ENCODE results near the gene NAIF1.
A peak's percentile ranks its signal among the peaks of the same experiment; 100 is the strongest.

NAIF1 gene

DNA sequence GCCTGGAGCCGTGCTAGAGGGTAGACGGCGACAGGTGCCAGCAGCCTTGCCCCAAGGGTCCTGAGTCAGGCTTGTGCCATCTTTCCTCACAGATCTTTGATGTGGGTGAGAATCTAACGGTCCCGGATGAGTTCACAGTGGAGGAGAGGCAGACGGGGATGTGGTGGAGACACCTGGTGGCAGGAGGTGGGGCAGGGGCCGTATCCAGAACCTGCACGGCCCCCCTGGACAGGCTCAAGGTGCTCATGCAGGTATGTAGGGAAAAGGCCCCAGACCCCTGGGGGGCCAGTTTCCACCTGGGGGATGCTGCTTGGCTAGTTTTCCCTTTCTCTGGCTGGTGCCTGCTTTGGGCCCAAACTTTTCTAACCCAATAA is 36.5 kb upstream of the NAIF1 start:
- WGBS, 2 donors (ENCODE audit: extremely low coverage in 2 of 2, insufficient read length in 2 of 2, insufficient replicate concordance in 1 of 2): no CpG with 5 or more reads among the region's 8 CpGs

GRCh38 chr9:128102861-128103588 is 35.9 kb upstream of the NAIF1 start:
- H2AFZ ChIP-seq (ENCODE audit: low read length): no peak overlapping the region
- no peaks in the 10 kb centered on the region for H3K27me3 ChIP-seq (ENCODE audit: control insufficient read depth in 3 of 3, insufficient read depth in 3 of 3, low read depth in 1 of 3, low read length in 3 of 3)
- H2AK5ac ChIP-seq (ENCODE audit: low read depth, low read length): no peak overlapping the region
- H3K9me3 ChIP-seq (replicated peaks in 1 of 2; ENCODE audit: control insufficient read depth in 2 of 2, insufficient read depth in 1 of 2, low read depth in 1 of 2, low read length in 2 of 2): peaks cover 0 to 1% of the 10 kb centered on the region in 2 donors
- H3K23ac ChIP-seq (ENCODE audit: low read depth, low read length, poor library complexity): no peak overlapping the region
- DNase-seq (ENCODE audit: low spot score): no peak
- H2BK120ac ChIP-seq (ENCODE audit: low read depth, low read length): no peak overlapping the region
- H3K4me2 ChIP-seq (ENCODE audit: insufficient read depth, low read length, poor library complexity, severe bottlenecking): no peak overlapping the region
- peaks cover 59 to 74% of the 10 kb centered on the region in 2 donors for H3K36me3 ChIP-seq (replicated peaks in 1 of 2; ENCODE audit: control insufficient read depth in 2 of 2, insufficient read depth in 2 of 2, low read length in 2 of 2)
- no peak overlapping the region for H3K4me3 ChIP-seq (ENCODE audit: low read length in 2 of 2)
- no peak overlapping the region for H4K91ac ChIP-seq (ENCODE audit: low read depth, low read length, poor library complexity)
- no peak overlapping the region for H2BK12ac ChIP-seq (ENCODE audit: low read length)
- H3K14ac ChIP-seq (ENCODE audit: low read length): peak overlapping the region; percentile 50
- no CpG with 5 or more reads among the region's 23 CpGs for WGBS, 2 donors (ENCODE audit: extremely low coverage in 2 of 2, insufficient read length in 2 of 2, insufficient replicate concordance in 1 of 2)
- peak overlapping the region; percentile 12 for H3K9ac ChIP-seq (ENCODE audit: low read depth, low read length, poor library complexity)
- H2BK5ac ChIP-seq (ENCODE audit: low read length): no peak overlapping the region
- H3K79me1 ChIP-seq (ENCODE audit: low read depth, low read length): peaks cover 11% of the 10 kb centered on the region
- no peak overlapping the region for H3K27ac ChIP-seq (replicated peaks; ENCODE audit: low read length)
- no peak overlapping the region for H2BK15ac ChIP-seq (ENCODE audit: low read length)
- H3K4me1 ChIP-seq (ENCODE audit: control insufficient read depth in 2 of 2, insufficient read depth in 1 of 2, low read depth in 1 of 2, low read length in 2 of 2): peaks cover 12 to 17% of the 10 kb centered on the region in 2 donors
- H3K4ac ChIP-seq (ENCODE audit: low read length): no peak overlapping the region
- H3K18ac ChIP-seq (ENCODE audit: low read length): no peak overlapping the region
- no peak overlapping the region for H4K8ac ChIP-seq (ENCODE audit: low read depth, low read length)

More for the DNA sequence above, 36.5 kb upstream of the NAIF1 start:
- H3K4ac ChIP-seq (ENCODE audit: low read length): no peak overlapping the region
- H2BK5ac ChIP-seq (ENCODE audit: low read length): no peak overlapping the region
- no peak overlapping the region for H2AFZ ChIP-seq (ENCODE audit: low read length)
- no peak overlapping the region for H2BK12ac ChIP-seq (ENCODE audit: low read length)
- H3K23ac ChIP-seq (ENCODE audit: low read depth, low read length, poor library complexity): no peak overlapping the region
- H3K4me3 ChIP-seq (ENCODE audit: low read length in 2 of 2): no peak overlapping the region
- H4K91ac ChIP-seq (ENCODE audit: low read depth, low read length, poor library complexity): no peak overlapping the region
- H3K14ac ChIP-seq (ENCODE audit: low read length): no peak overlapping the region
- no peak for DNase-seq (ENCODE audit: low spot score)
- H4K8ac ChIP-seq (ENCODE audit: low read depth, low read length): no peak overlapping the region
- no peaks in the 10 kb centered on the region for H3K27me3 ChIP-seq (ENCODE audit: control insufficient read depth in 3 of 3, insufficient read depth in 3 of 3, low read depth in 1 of 3, low read length in 3 of 3)
- H2BK15ac ChIP-seq (ENCODE audit: low read length): no peak overlapping the region
- H2AK5ac ChIP-seq (ENCODE audit: low read depth, low read length): no peak overlapping the region
- H3K36me3 ChIP-seq (replicated peaks in 1 of 2; ENCODE audit: control insufficient read depth in 2 of 2, insufficient read depth in 2 of 2, low read length in 2 of 2): peaks cover 63 to 79% of the 10 kb centered on the region in 2 donors
- H3K9ac ChIP-seq (ENCODE audit: low read depth, low read length, poor library complexity): peak overlapping the region; percentile 12
- H3K4me2 ChIP-seq (ENCODE audit: insufficient read depth, low read length, poor library complexity, severe bottlenecking): no peak overlapping the region
- peaks cover 0 to 1% of the 10 kb centered on the region in 2 donors for H3K9me3 ChIP-seq (replicated peaks in 1 of 2; ENCODE audit: control insufficient read depth in 2 of 2, insufficient read depth in 1 of 2, low read depth in 1 of 2, low read length in 2 of 2)
- peaks cover 11% of the 10 kb centered on the region for H3K79me1 ChIP-seq (ENCODE audit: low read depth, low read length)
- peaks cover 12 to 17% of the 10 kb centered on the region in 2 donors for H3K4me1 ChIP-seq (ENCODE audit: control insufficient read depth in 2 of 2, insufficient read depth in 1 of 2, low read depth in 1 of 2, low read length in 2 of 2)
- H3K18ac ChIP-seq (ENCODE audit: low read length): no peak overlapping the region
- no peak overlapping the region for H3K27ac ChIP-seq (replicated peaks; ENCODE audit: low read length)
- H2BK120ac ChIP-seq (ENCODE audit: low read depth, low read length): no peak overlapping the region

- H2BK5ac ChIP-seq (ENCODE audit: low read length): no peak overlapping the region
- no peak overlapping the region for H3K23ac ChIP-seq (ENCODE audit: low read depth, low read length, poor library complexity)
- peak overlapping the region; percentile 50 for H3K14ac ChIP-seq (ENCODE audit: low read length)
- H2BK120ac ChIP-seq (ENCODE audit: low read depth, low read length): no peak overlapping the region
- H3K9me3 ChIP-seq (replicated peaks in 1 of 2; ENCODE audit: control insufficient read depth in 2 of 2, insufficient read depth in 1 of 2, low read depth in 1 of 2, low read length in 2 of 2): peaks cover 0 to 1% of the 10 kb centered on the region in 2 donors
- H2BK12ac ChIP-seq (ENCODE audit: low read length): no peak overlapping the region
- no peak overlapping the region for H3K4me3 ChIP-seq (ENCODE audit: low read length in 2 of 2)
- no peak overlapping the region for H4K91ac ChIP-seq (ENCODE audit: low read depth, low read length, poor library complexity)
- no peak overlapping the region for H3K4ac ChIP-seq (ENCODE audit: low read length)
- H2AFZ ChIP-seq (ENCODE audit: low read length): no peak overlapping the region
- no peak overlapping the region for H2BK15ac ChIP-seq (ENCODE audit: low read length)
- peaks cover 18 to 23% of the 10 kb centered on the region in 2 donors for H3K4me1 ChIP-seq (ENCODE audit: control insufficient read depth in 2 of 2, insufficient read depth in 1 of 2, low read depth in 1 of 2, low read length in 2 of 2)
- H2AK5ac ChIP-seq (ENCODE audit: low read depth, low read length): no peak overlapping the region
- H3K79me1 ChIP-seq (ENCODE audit: low read depth, low read length): peaks cover 11% of the 10 kb centered on the region
- H3K9ac ChIP-seq (ENCODE audit: low read depth, low read length, poor library complexity): no peak overlapping the region
- H3K18ac ChIP-seq (ENCODE audit: low read length): no peak overlapping the region
- no peaks in the 10 kb centered on the region for H3K27me3 ChIP-seq (ENCODE audit: control insufficient read depth in 3 of 3, insufficient read depth in 3 of 3, low read depth in 1 of 3, low read length in 3 of 3)
- H3K4me2 ChIP-seq (ENCODE audit: insufficient read depth, low read length, poor library complexity, severe bottlenecking): no peak overlapping the region
- no peak overlapping the region for H4K8ac ChIP-seq (ENCODE audit: low read depth, low read length)
- no peak for DNase-seq (ENCODE audit: low spot score)
- WGBS, 2 donors (ENCODE audit: extremely low coverage in 2 of 2, insufficient read length in 2 of 2, insufficient replicate concordance in 1 of 2): no CpG with 5 or more reads among the region's 13 CpGs
- no peak overlapping the region for H3K27ac ChIP-seq (replicated peaks; ENCODE audit: low read length)
- H3K36me3 ChIP-seq (replicated peaks in 1 of 2; ENCODE audit: control insufficient read depth in 2 of 2, insufficient read depth in 2 of 2, low read length in 2 of 2): peaks cover 51 to 65% of the 10 kb centered on the region in 2 donors
Observed at GRCh38 chr9:128102196-128102595, 35.1 kb upstream of the NAIF1 start.

DNA sequence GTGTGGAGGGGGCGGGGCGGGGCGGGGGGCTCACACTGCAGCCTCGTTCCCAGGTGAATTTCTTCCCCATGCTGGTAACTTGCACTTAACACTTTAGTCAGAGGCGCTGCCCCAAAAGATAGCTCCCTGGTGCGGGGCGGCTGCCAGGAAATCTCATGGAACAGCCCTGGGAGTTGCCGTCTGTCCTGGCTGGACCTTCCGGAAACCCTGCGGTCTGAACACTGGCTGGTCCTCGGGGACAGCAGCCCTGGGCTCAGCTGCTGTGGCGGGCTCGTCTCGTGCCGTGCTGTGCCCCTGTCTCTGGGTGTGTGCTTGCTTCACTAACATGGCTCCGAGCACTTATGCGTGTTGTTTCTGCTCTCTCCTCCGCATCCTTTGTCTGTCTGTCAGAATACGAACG is 34.6 kb upstream of the NAIF1 start:
- Histone ChIP-seq H2BK15ac (ENCODE audit: low read length) (no peak overlapping the region), H3K23ac (ENCODE audit: low read depth, low read length, poor library complexity) (no peak overlapping the region), H4K91ac (ENCODE audit: low read depth, low read length, poor library complexity) (no peak overlapping the region), H2AK5ac (ENCODE audit: low read depth, low read length) (no peak overlapping the region), H3K36me3 (replicated peaks in 1 of 2; ENCODE audit: control insufficient read depth in 2 of 2, insufficient read depth in 2 of 2, low read length in 2 of 2) (peaks cover 46 to 60% of the 10 kb centered on the region in 2 donors), H4K8ac (ENCODE audit: low read depth, low read length) (no peak overlapping the region), H3K18ac (ENCODE audit: low read length) (no peak overlapping the region), H3K27ac (replicated peaks; ENCODE audit: low read length) (no peak overlapping the region), H3K27me3 (ENCODE audit: control insufficient read depth in 3 of 3, insufficient read depth in 3 of 3, low read depth in 1 of 3, low read length in 3 of 3) (no peaks in the 10 kb centered on the region), H3K9me3 (replicated peaks in 1 of 2; ENCODE audit: control insufficient read depth in 2 of 2, insufficient read depth in 1 of 2, low read depth in 1 of 2, low read length in 2 of 2) (peaks cover 0 to 1% of the 10 kb centered on the region in 2 donors), H3K4me3 (ENCODE audit: low read length in 2 of 2) (no peak overlapping the region), H2BK120ac (ENCODE audit: low read depth, low read length) (no peak overlapping the region), H3K79me1 (ENCODE audit: low read depth, low read length) (peaks cover 11% of the 10 kb centered on the region), H2BK12ac (ENCODE audit: low read length) (no peak overlapping the region), H3K14ac (ENCODE audit: low read length) (no peak overlapping the region), H3K4ac (ENCODE audit: low read length) (no peak overlapping the region), H3K4me2 (ENCODE audit: insufficient read depth, low read length, poor library complexity, severe bottlenecking) (no peak overlapping the region), H2BK5ac (ENCODE audit: low read length) (no peak overlapping the region), H3K9ac (ENCODE audit: low read depth, low read length, poor library complexity) (no peak overlapping the region), H3K4me1 (ENCODE audit: control insufficient read depth in 2 of 2, insufficient read depth in 1 of 2, low read depth in 1 of 2, low read length in 2 of 2) (peaks cover 21 to 23% of the 10 kb centered on the region in 2 donors), H2AFZ (ENCODE audit: low read length) (no peak overlapping the region)
- DNase-seq (ENCODE audit: low spot score): no peak
- WGBS, 2 donors (ENCODE audit: extremely low coverage in 2 of 2, insufficient read length in 2 of 2, insufficient replicate concordance in 1 of 2): no CpG with 5 or more reads among the region's 20 CpGs

Data from neuronal stem cell (in vitro differentiated cells).